HEK293 (cell line): ENCODE results near the gene PBRM1.

Experiments used
- CTCF ChIA-PET: fragments of 350-600 bp; formaldehyde crosslinking; extraction: SDS; loops from one replicate; lab custom pipeline; 2021; ENCODE audit warnings: antibody characterized with exemption; lab: Yijun Ruan, JAX
- POLR2A ChIA-PET: fragments of 300-600 bp; formaldehyde crosslinking; extraction: SDS; loops from one replicate; lab custom pipeline; 2020; ENCODE audit warnings: antibody characterized with exemption, inconsistent platforms; lab: Yijun Ruan, JAX
- H3K27ac ChIP-seq: fragments of 200-500 bp; sonication (Bioruptor generic); 2 replicates; pipeline ENCODE4 v1.5.1; 2014; ENCODE audit warnings: low read depth, low read length, control low read depth, inconsistent platforms; ENCODE audit errors: extremely low read depth
- H3K36me3 ChIP-seq, 2 experiments: fragments of 200-500 bp in 1 of 2; sonication (Bioruptor generic) in 1 of 2; 1 replicate in 1 of 2; 2 replicates in 1 of 2; pipeline ENCODE4 v1.5.1; 2014 to 2017; ENCODE audit warnings: inconsistent platforms in 2 of 2, low read length in 2 of 2; ENCODE audit not compliant: control insufficient read depth in 2 of 2, insufficient read depth in 1 of 2
- H3K4me1 ChIP-seq: fragments of 200-500 bp; sonication (Bioruptor generic); 2 replicates; pipeline ENCODE4 v1.5.1; 2014; ENCODE audit warnings: mild to moderate bottlenecking, low read length, inconsistent platforms; ENCODE audit not compliant: control insufficient read depth, insufficient read depth
- H3K4me3 ChIP-seq: 2 replicates; pipeline ENCODE4 v1.5.1; 2011; ENCODE audit warnings: low read depth, mild to moderate bottlenecking, control low read depth, low read length, moderate library complexity
- H3K9me3 ChIP-seq: fragments of 200-500 bp; sonication (Bioruptor generic); 2 replicates; pipeline ENCODE4 v1.5.1; 2014; ENCODE audit warnings: low read depth, low read length, inconsistent platforms; ENCODE audit not compliant: control insufficient read depth, insufficient read depth
- BCL6B ChIP-seq: fragments of 450-650 bp; formaldehyde crosslinking; IDR thresholded peaks from 2 replicates; pipeline ENCODE4 v1.5.1; 2017; ENCODE audit warnings: missing biosample characterization, missing genetic modification characterization
- HOXC10 ChIP-seq: sonication (generic); formaldehyde crosslinking; IDR thresholded peaks from 2 replicates; pipeline ENCODE4 v1.8.1; 2023; ENCODE audit warnings: mild to moderate bottlenecking, missing genetic modification reagents
- KLF1 ChIP-seq: fragments of 450-650 bp; formaldehyde crosslinking; IDR thresholded peaks from 2 replicates; pipeline ENCODE4 v1.5.1; 2016; ENCODE audit warnings: missing biosample characterization, missing genetic modification characterization
- KLF8 ChIP-seq: fragments of 450-650 bp; formaldehyde crosslinking; IDR thresholded peaks from 2 replicates; pipeline ENCODE4 v1.5.1; 2016; ENCODE audit warnings: missing biosample characterization, missing genetic modification characterization
- KLF9 ChIP-seq: fragments of 450-650 bp; formaldehyde crosslinking; IDR thresholded peaks from 2 replicates; pipeline ENCODE4 v1.5.1; 2016; ENCODE audit warnings: missing biosample characterization, missing genetic modification characterization, low read depth
- MYNN ChIP-seq: fragments of 450-650 bp; formaldehyde crosslinking; IDR thresholded peaks from 2 replicates; pipeline ENCODE4 v1.5.1; 2016; ENCODE audit warnings: missing biosample characterization, missing genetic modification characterization, borderline replicate concordance
- SALL2 ChIP-seq: fragments of 450-650 bp; formaldehyde crosslinking; IDR thresholded peaks from 2 replicates; pipeline ENCODE4 v1.5.0; 2017; ENCODE audit warnings: missing biosample characterization, mild to moderate bottlenecking, missing genetic modification characterization, borderline replicate concordance
- SP2 ChIP-seq: fragments of 450-650 bp; formaldehyde crosslinking; IDR thresholded peaks from 2 replicates; pipeline ENCODE4 v1.5.1; 2016; ENCODE audit warnings: missing biosample characterization, missing genetic modification characterization
- SP3 ChIP-seq: fragments of 450-650 bp; formaldehyde crosslinking; IDR thresholded peaks from 2 replicates; pipeline ENCODE4 v1.5.1; 2016; ENCODE audit warnings: missing biosample characterization, missing genetic modification characterization
- TRIM28 ChIP-seq: IDR thresholded peaks from 2 replicates; pipeline ENCODE4 v1.6.1; 2011; ENCODE audit warnings: low read length, control low read depth, borderline replicate concordance
- ZNF157 ChIP-seq: fragments of 450-650 bp; formaldehyde crosslinking; IDR thresholded peaks from 2 replicates; pipeline ENCODE4 v1.5.1; 2016; ENCODE audit warnings: missing biosample characterization, missing genetic modification characterization
- ZNF169 ChIP-seq: fragments of 450-650 bp; formaldehyde crosslinking; IDR thresholded peaks from 2 replicates; pipeline ENCODE4 v1.5.1; 2016; ENCODE audit warnings: missing biosample characterization, missing genetic modification characterization
- ZNF214 ChIP-seq: fragments of 450-650 bp; formaldehyde crosslinking; IDR thresholded peaks from 2 replicates; pipeline ENCODE4 v1.5.1; 2017; ENCODE audit warnings: missing biosample characterization, mild to moderate bottlenecking, missing genetic modification characterization, borderline replicate concordance
- ZNF292 ChIP-seq: fragments of 450-650 bp; formaldehyde crosslinking; IDR thresholded peaks from 2 replicates; pipeline ENCODE4 v1.5.1; 2016; ENCODE audit warnings: low read depth, missing biosample characterization, missing genetic modification characterization, borderline replicate concordance
- ZNF354C ChIP-seq: fragments of 450-650 bp; formaldehyde crosslinking; IDR thresholded peaks from 2 replicates; pipeline ENCODE4 v1.5.1; 2016; ENCODE audit warnings: missing biosample characterization, missing genetic modification characterization, low read depth, borderline replicate concordance
- ZNF404 ChIP-seq: fragments of 450-650 bp; formaldehyde crosslinking; IDR thresholded peaks from 2 replicates; pipeline ENCODE4 v1.5.1; 2017; ENCODE audit warnings: missing biosample characterization, missing genetic modification characterization
- ZNF473 ChIP-seq: fragments of 450-650 bp; formaldehyde crosslinking; IDR thresholded peaks from 2 replicates; pipeline ENCODE4 v1.5.1; 2017; ENCODE audit warnings: missing biosample characterization, missing genetic modification characterization
- ZNF501 ChIP-seq: fragments of 450-650 bp; formaldehyde crosslinking; IDR thresholded peaks from 2 replicates; pipeline ENCODE4 v1.5.1; 2016; ENCODE audit warnings: missing biosample characterization, missing genetic modification characterization
- ZNF514 ChIP-seq: fragments of 450-650 bp; formaldehyde crosslinking; IDR thresholded peaks from 2 replicates; pipeline ENCODE4 v1.5.1; 2016; ENCODE audit warnings: missing biosample characterization, missing genetic modification characterization
- ZNF561 ChIP-seq: fragments of 450-650 bp; IDR thresholded peaks from 2 replicates; pipeline ENCODE4 v1.5.1; 2018; ENCODE audit warnings: missing biosample characterization, missing genetic modification characterization, borderline replicate concordance
- ZNF571 ChIP-seq: fragments of 450-650 bp; formaldehyde crosslinking; IDR thresholded peaks from 2 replicates; pipeline ENCODE4 v1.5.0; 2017; ENCODE audit warnings: missing biosample characterization, missing genetic modification characterization
- ZNF585B ChIP-seq: fragments of 450-650 bp; formaldehyde crosslinking; IDR thresholded peaks from 2 replicates; pipeline ENCODE4 v1.5.1; 2016; ENCODE audit warnings: missing biosample characterization, missing genetic modification characterization
- ZNF707 ChIP-seq: fragments of 450-650 bp; formaldehyde crosslinking; IDR thresholded peaks from 2 replicates; pipeline ENCODE4 v1.5.1; 2016; ENCODE audit warnings: missing biosample characterization, missing genetic modification characterization
- ZNF776 ChIP-seq: fragments of 450-650 bp; formaldehyde crosslinking; IDR thresholded peaks from 2 replicates; pipeline ENCODE4 v1.5.0; 2017; ENCODE audit warnings: missing biosample characterization, missing genetic modification characterization, borderline replicate concordance
- ZNF785 ChIP-seq: fragments of 450-650 bp; formaldehyde crosslinking; IDR thresholded peaks from 2 replicates; pipeline ENCODE4 v1.5.1; 2016; ENCODE audit warnings: missing biosample characterization, missing genetic modification characterization
- TF ChIP-seq, protein P1 (sequence below): fragments of 450-650 bp; formaldehyde crosslinking; IDR thresholded peaks from 2 replicates; pipeline ENCODE4 v1.5.1; 2016; ENCODE audit warnings: missing biosample characterization, missing genetic modification characterization
- TF ChIP-seq, protein P2 (sequence below): fragments of 450-650 bp; formaldehyde crosslinking; IDR thresholded peaks from 2 replicates; pipeline ENCODE4 v1.5.1; 2017; ENCODE audit warnings: missing biosample characterization, mild to moderate bottlenecking, missing genetic modification characterization, moderate library complexity
- TF ChIP-seq, protein P3 (sequence below): IDR thresholded peaks from 2 replicates; pipeline ENCODE4 v1.6.1; 2011; ENCODE audit warnings: mild to moderate bottlenecking, low read depth, low read length, borderline replicate concordance

Gene PBRM1

DNA sequence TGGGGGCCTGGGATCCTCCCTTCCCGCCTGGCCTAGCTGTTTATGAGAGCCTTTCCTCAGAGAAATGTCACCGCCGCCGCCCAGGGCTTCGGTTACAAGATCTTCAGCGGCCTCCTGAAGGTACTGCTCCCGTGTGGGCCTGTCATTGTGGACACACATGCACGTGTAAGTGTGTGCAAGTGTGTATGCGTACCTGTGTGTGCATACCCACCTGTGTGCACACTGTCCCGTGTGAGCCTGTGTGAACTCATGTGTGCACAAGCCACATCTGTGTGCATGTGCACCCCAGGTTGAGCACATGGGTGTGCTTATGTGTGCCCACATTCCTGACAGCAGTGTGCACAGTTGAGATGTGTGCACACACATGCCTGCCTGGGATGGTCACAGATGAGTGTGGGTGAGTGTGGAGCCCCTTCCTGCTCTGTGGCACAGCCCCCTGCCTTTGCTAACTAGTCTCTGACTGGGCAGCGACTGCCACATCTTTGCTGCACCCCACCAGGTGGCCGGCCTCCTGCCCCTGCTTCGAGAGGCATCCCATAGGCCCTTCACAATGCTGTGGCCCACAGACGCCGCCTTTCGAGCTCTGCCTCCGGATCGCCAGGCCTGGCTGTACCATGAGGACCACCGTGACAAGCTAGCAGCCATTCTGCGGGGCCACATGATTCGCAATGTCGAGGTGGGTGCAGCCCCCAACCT lies 166.1 kb downstream of the PBRM1 start:
- H3K4me1 ChIP-seq = no peaks in the 10 kb centered on the region
- H3K9me3 ChIP-seq = no peaks in the 10 kb centered on the region
- H3K4me3 ChIP-seq = no peak overlapping the region
- TF ChIP-seq MYNN (no peak), ZNF561 (tag by site-specific recombination) (no peak), ZNF785 (no peak), ZNF214 (tag by site-specific recombination) (no peak), ZNF292 (tag by site-specific recombination) (no peak), ZNF354C (tag by site-specific recombination) (no peak), ZNF157 (tag by site-specific recombination) (no peak), HOXC10 (no peak), ZNF571 (tag by site-specific recombination) (no peak), TRIM28 (no peak)
- TF ChIP-seq, protein P1, sequence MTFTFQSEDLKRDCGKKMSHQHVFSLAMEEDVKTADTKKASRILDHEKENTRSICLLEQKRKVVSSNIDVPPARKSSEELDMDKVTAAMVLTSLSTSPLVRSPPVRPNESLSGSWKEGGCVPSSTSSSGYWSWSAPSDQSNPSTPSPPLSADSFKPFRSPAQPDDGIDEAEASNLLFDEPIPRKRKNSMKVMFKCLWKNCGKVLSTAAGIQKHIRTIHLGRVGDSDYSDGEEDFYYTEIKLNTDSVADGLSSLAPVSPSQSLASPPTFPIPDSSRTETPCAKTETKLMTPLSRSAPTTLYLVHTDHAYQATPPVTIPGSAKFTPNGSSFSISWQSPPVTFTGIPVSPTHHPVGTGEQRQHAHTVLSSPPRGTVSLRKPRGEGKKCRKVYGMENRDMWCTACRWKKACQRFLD (tag by site-specific recombination) = no peak
- TF ChIP-seq, protein P2, sequence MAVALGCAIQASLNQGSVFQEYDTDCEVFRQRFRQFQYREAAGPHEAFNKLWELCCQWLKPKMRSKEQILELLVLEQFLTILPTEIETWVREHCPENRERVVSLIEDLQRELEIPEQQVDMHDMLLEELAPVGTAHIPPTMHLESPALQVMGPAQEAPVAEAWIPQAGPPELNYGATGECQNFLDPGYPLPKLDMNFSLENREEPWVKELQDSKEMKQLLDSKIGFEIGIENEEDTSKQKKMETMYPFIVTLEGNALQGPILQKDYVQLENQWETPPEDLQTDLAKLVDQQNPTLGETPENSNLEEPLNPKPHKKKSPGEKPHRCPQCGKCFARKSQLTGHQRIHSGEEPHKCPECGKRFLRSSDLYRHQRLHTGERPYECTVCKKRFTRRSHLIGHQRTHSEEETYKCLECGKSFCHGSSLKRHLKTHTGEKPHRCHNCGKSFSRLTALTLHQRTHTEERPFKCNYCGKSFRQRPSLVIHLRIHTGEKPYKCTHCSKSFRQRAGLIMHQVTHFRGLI (tag by site-specific recombination) = no peak
- peaks cover 0 to 13% of the 10 kb centered on the region in 2 experiments; a peak in 1 of 3 replicates for H3K36me3 ChIP-seq
- H3K27ac ChIP-seq = no peak overlapping the region
- ChIA-PET CTCF (no interaction called here), POLR2A (no interaction called here)

DNA sequence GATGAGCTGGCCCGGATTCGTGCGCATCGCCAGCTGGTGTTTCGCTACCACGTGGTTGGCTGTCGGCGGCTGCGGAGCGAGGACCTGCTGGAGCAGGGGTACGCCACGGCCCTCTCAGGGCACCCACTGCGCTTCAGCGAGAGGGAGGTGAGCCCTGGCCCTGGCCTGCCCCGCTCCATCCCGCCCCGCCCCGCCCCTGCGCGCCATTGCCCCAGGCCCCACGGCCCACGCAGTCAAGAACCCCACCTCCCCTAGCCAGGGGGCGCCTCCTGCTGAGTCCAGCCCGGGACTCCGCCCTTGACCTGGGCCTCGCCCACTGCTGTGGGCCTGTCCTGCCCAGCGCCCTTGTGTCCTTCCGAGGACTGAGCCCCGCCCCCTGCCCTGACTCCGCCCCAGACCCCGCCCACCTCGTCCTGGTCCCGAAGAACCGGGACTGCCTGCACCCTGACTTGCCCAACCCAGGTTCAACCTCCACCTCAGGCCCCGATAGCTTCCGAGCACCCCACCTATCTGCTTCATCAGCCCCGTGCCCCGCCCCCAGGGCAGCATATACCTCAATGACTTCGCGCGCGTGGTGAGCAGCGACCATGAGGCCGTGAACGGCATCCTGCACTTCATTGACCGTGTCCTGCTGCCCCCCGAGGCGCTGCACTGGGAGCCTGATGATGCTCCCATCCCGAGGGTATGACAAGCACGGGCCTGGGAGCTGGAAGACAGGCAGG lies 166.8 kb downstream of the PBRM1 start:
- Histone ChIP-seq H3K36me3 (peaks cover 0 to 6% of the 10 kb centered on the region in 2 experiments; a peak in 1 of 3 replicates), H3K4me3 (no peak overlapping the region), H3K4me1 (no peaks in the 10 kb centered on the region), H3K27ac (no peak overlapping the region), H3K9me3 (no peaks in the 10 kb centered on the region)
- ChIA-PET CTCF (interaction anchor here (0.6 kb wide), 1 partner anchor 24 kb away, joined by 3 read pairs; no protein-coding TSS in a partner anchor), POLR2A (no interaction called here)
- no peak for TF ChIP-seq TRIM28
- TF ChIP-seq, protein P1 (tag by site-specific recombination) = no peak
- no peak for TF ChIP-seq BCL6B (tag by site-specific recombination)
- peak; percentile 65; the same call in 1 of the 2 replicates for TF ChIP-seq KLF8 (tag by site-specific recombination)
- no peak for TF ChIP-seq ZNF585B (tag by site-specific recombination)
- TF ChIP-seq, protein P3, sequence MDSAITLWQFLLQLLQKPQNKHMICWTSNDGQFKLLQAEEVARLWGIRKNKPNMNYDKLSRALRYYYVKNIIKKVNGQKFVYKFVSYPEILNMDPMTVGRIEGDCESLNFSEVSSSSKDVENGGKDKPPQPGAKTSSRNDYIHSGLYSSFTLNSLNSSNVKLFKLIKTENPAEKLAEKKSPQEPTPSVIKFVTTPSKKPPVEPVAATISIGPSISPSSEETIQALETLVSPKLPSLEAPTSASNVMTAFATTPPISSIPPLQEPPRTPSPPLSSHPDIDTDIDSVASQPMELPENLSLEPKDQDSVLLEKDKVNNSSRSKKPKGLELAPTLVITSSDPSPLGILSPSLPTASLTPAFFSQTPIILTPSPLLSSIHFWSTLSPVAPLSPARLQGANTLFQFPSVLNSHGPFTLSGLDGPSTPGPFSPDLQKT = no peak
- peak; percentile 64 for TF ChIP-seq KLF9 (tag by site-specific recombination)
- no peak for TF ChIP-seq ZNF514 (tag by site-specific recombination)
- TF ChIP-seq SP2 (tag by site-specific recombination) = peak; percentile 21
- TF ChIP-seq ZNF169 = no peak
- TF ChIP-seq ZNF473 = no peak
- peak; percentile 89 for TF ChIP-seq KLF1
- no peak for TF ChIP-seq ZNF501 (tag by site-specific recombination)
- TF ChIP-seq SALL2 (tag by site-specific recombination) = no peak
- 0 out of 2 replicates have a peak, but pooled peaks have one; percentile 23 for TF ChIP-seq SP3
- no peak for TF ChIP-seq ZNF707 (tag by site-specific recombination)
- no peak for TF ChIP-seq ZNF776 (tag by site-specific recombination)
- no peak for TF ChIP-seq ZNF404 (tag by site-specific recombination)
